ENCODE results near the gene PRDM11.

The PRDM11 gene

DNA sequence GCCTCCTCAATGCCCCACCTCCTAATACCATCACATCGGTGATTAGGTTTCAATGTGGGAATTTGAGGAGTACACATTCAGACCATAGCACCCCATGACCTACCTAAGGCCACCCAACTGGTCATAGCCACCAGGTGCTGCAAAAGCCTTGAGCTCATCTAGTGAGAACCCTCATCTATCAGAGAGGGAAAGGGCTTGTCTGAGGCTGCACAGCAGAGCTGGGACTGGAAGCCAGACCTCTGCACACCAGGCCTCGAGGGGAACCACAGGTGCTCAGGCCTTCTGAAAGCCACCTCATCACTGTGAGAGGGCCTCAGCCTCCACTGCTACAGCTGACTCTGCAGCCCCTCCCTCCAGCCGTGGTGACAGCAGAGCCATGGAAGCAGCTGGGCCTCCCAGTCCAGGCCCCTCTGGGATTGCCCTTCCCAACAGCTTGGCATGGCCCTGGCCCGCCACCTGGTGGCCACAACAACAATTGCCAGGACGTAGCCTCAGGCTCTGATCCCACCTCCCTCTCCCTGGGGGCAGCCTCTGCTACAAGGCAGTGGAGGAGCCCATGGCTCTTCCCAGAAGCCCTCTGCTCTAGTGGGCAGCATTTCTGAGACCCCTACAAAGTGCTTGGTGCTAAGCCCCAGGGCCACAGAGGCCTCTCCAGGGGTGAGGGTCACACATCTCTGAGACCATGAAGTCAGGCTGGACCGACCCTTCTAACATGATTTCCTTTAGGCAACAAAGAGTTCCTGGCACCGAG lies 41.0 kb upstream of the PRDM11 start:
- H3K4me2 ChIP-seq: no peak overlapping the region
- no peaks in the 10 kb centered on the region for H3K79me2 ChIP-seq (ENCODE audit: insufficient read depth, low read depth)
- TF ChIP-seq, protein P1, sequence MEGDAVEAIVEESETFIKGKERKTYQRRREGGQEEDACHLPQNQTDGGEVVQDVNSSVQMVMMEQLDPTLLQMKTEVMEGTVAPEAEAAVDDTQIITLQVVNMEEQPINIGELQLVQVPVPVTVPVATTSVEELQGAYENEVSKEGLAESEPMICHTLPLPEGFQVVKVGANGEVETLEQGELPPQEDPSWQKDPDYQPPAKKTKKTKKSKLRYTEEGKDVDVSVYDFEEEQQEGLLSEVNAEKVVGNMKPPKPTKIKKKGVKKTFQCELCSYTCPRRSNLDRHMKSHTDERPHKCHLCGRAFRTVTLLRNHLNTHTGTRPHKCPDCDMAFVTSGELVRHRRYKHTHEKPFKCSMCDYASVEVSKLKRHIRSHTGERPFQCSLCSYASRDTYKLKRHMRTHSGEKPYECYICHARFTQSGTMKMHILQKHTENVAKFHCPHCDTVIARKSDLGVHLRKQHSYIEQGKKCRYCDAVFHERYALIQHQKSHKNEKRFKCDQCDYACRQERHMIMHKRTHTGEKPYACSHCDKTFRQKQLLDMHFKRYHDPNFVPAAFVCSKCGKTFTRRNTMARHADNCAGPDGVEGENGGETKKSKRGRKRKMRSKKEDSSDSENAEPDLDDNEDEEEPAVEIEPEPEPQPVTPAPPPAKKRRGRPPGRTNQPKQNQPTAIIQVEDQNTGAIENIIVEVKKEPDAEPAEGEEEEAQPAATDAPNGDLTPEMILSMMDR (conservative IDR thresholded peaks at IDR 0.05; ENCODE audit: low read depth, low read length): peak; percentile 92
- no peak overlapping the region for H3K4me3 ChIP-seq (IDR thresholded peaks at IDR 0.05; ENCODE audit: insufficient read depth, low read depth, low read length)
- H3K36me3 ChIP-seq (ENCODE audit: insufficient read depth): no peaks in the 10 kb centered on the region
- peaks cover 4% of the 10 kb centered on the region for H3K4me1 ChIP-seq (ENCODE audit: low read depth, poor library complexity, severe bottlenecking)
- no peak overlapping the region for H2AFZ ChIP-seq (ENCODE audit: low read depth)
- H3K27me3 ChIP-seq (ENCODE audit: insufficient read depth, low read depth): peaks cover 3% of the 10 kb centered on the region; the same call in 1 of the 2 replicates
- no peak overlapping the region for H3K27ac ChIP-seq
- no peak overlapping the region for H3K9ac ChIP-seq
- H4K20me1 ChIP-seq (ENCODE audit: insufficient read depth): no peaks in the 10 kb centered on the region

DNA sequence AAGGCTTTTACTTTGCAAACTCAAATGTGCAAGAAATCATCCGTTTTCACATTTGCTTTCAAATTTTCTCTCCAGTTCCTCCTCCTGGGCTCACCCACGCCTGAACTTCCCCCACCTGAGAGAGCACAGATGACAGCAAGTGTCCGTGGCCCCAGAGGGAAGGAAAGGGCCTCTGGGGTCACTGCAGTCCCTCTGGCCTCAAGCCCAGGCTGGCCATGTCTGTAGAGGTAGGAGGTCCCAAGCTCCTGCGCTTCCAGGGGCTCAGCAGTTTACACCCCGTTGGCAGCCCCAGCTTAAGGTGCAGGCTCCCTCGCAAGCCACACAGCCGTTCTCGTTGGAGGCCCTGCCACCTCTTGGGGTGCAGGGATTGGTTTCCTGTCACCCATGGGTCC lies 40.5 kb upstream of the PRDM11 start:
- Histone ChIP-seq H3K4me2 (no peak overlapping the region), H3K36me3 (ENCODE audit: insufficient read depth) (no peaks in the 10 kb centered on the region), H3K9ac (no peak overlapping the region), H3K27me3 (ENCODE audit: insufficient read depth, low read depth) (no peaks in the 10 kb centered on the region; the same call in 1 of the 2 replicates), H3K27ac (no peak overlapping the region), H3K4me1 (ENCODE audit: low read depth, poor library complexity, severe bottlenecking) (peaks cover 4% of the 10 kb centered on the region), H3K4me3 (IDR thresholded peaks at IDR 0.05; ENCODE audit: insufficient read depth, low read depth, low read length) (no peak overlapping the region), H4K20me1 (ENCODE audit: insufficient read depth) (no peaks in the 10 kb centered on the region), H2AFZ (ENCODE audit: low read depth) (no peak overlapping the region), H3K79me2 (ENCODE audit: insufficient read depth, low read depth) (no peaks in the 10 kb centered on the region)
- TF ChIP-seq, protein P1 (conservative IDR thresholded peaks at IDR 0.05; ENCODE audit: low read depth, low read length): no peak

DNA sequence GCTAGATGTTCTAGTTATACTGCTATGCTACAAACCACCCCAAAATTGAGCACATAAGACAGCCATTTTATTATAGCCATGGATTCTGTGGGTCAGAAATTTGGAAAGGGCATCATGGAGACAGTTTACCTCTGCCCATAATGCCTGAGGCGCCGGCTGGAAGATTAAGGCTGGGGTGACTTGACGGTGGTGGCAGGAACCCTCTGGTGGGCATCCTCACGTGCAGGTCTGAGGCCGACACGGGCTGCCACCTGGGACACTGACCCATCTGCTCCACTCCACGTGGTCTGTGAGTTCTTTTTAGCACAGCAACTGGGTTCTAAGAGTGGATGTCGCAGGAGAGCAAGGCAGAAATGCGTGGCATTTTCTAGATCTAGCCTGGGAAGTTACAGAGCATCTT lies 40.0 kb upstream of the PRDM11 start:
- Histone ChIP-seq H4K20me1 (ENCODE audit: insufficient read depth) (no peaks in the 10 kb centered on the region), H3K4me2 (no peak overlapping the region), H3K36me3 (ENCODE audit: insufficient read depth) (no peaks in the 10 kb centered on the region), H3K27ac (no peak overlapping the region), H2AFZ (ENCODE audit: low read depth) (no peak overlapping the region), H3K4me1 (ENCODE audit: low read depth, poor library complexity, severe bottlenecking) (peaks cover 4% of the 10 kb centered on the region), H3K79me2 (ENCODE audit: insufficient read depth, low read depth) (no peaks in the 10 kb centered on the region), H3K9ac (no peak overlapping the region), H3K4me3 (IDR thresholded peaks at IDR 0.05; ENCODE audit: insufficient read depth, low read depth, low read length) (no peak overlapping the region), H3K27me3 (ENCODE audit: insufficient read depth, low read depth) (no peaks in the 10 kb centered on the region)
- TF ChIP-seq, protein P1 (conservative IDR thresholded peaks at IDR 0.05; ENCODE audit: low read depth, low read length): no peak

DNA sequence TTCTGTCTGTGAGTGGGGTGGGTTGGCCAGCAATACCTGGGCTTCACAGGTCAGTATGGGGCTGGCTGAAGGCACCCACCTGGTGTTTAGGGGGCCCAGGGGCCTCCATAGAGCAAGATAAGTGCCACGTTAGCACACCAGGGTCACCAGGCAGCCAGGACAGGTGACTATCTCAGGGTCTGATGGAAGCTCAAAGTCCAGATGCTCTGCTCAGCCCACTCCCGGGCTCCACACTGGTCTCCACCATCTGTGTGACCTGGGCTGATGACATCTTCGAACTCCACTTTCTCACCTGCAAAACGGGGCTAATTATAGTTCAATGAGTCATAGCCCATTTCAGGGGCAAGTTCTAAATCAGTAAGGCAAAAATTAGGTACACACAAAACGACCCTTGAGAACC lies 39.4 kb upstream of the PRDM11 start:
- no peak overlapping the region for H3K9ac ChIP-seq
- no peaks in the 10 kb centered on the region for H3K79me2 ChIP-seq (ENCODE audit: insufficient read depth, low read depth)
- no peaks in the 10 kb centered on the region for H4K20me1 ChIP-seq (ENCODE audit: insufficient read depth)
- H3K4me1 ChIP-seq (ENCODE audit: low read depth, poor library complexity, severe bottlenecking): peaks cover 4% of the 10 kb centered on the region
- H3K27ac ChIP-seq: no peak overlapping the region
- no peak overlapping the region for H3K4me2 ChIP-seq
- H3K36me3 ChIP-seq (ENCODE audit: insufficient read depth): no peaks in the 10 kb centered on the region
- no peak overlapping the region for H3K4me3 ChIP-seq (IDR thresholded peaks at IDR 0.05; ENCODE audit: insufficient read depth, low read depth, low read length)
- H3K27me3 ChIP-seq (ENCODE audit: insufficient read depth, low read depth): no peaks in the 10 kb centered on the region
- TF ChIP-seq, protein P1 (conservative IDR thresholded peaks at IDR 0.05; ENCODE audit: low read depth, low read length): no peak
- H2AFZ ChIP-seq (ENCODE audit: low read depth): no peak overlapping the region

Data from KMS-11 (cell line).